ENCODE results near the gene ISOC2.
A peak's percentile ranks its signal among the peaks of the same experiment; 100 is the strongest.

The ISOC2 gene

GRCh38 chr19:55447421-55448174 is 13.8 kb downstream of the ISOC2 start:
- no peak overlapping the region for H3K4me3 ChIP-seq (ENCODE audit: low read length)
- peak; percentile 63 for DNase-seq (ENCODE audit: low read depth)
- TF ChIP-seq, protein P1, sequence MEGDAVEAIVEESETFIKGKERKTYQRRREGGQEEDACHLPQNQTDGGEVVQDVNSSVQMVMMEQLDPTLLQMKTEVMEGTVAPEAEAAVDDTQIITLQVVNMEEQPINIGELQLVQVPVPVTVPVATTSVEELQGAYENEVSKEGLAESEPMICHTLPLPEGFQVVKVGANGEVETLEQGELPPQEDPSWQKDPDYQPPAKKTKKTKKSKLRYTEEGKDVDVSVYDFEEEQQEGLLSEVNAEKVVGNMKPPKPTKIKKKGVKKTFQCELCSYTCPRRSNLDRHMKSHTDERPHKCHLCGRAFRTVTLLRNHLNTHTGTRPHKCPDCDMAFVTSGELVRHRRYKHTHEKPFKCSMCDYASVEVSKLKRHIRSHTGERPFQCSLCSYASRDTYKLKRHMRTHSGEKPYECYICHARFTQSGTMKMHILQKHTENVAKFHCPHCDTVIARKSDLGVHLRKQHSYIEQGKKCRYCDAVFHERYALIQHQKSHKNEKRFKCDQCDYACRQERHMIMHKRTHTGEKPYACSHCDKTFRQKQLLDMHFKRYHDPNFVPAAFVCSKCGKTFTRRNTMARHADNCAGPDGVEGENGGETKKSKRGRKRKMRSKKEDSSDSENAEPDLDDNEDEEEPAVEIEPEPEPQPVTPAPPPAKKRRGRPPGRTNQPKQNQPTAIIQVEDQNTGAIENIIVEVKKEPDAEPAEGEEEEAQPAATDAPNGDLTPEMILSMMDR (conservative IDR thresholded peaks at IDR 0.05; ENCODE audit: low read length) = peak; percentile 10

- DNase-seq (ENCODE audit: low read depth) = no peak
- no peak overlapping the region for H3K4me3 ChIP-seq (ENCODE audit: low read length)
- TF ChIP-seq, protein P1 (conservative IDR thresholded peaks at IDR 0.05; ENCODE audit: low read length) = no peak
These were observed 15.4 kb downstream of the ISOC2 start for GRCh38 chr19:55446060-55446459.

- no peak overlapping the region for H3K4me3 ChIP-seq (ENCODE audit: low read length)
- TF ChIP-seq, protein P1 (conservative IDR thresholded peaks at IDR 0.05; ENCODE audit: low read length) = no peak
- no peak for DNase-seq (ENCODE audit: low read depth)
These were observed 16.8 kb downstream of the ISOC2 start for GRCh38 chr19:55444646-55445045.

DNA sequence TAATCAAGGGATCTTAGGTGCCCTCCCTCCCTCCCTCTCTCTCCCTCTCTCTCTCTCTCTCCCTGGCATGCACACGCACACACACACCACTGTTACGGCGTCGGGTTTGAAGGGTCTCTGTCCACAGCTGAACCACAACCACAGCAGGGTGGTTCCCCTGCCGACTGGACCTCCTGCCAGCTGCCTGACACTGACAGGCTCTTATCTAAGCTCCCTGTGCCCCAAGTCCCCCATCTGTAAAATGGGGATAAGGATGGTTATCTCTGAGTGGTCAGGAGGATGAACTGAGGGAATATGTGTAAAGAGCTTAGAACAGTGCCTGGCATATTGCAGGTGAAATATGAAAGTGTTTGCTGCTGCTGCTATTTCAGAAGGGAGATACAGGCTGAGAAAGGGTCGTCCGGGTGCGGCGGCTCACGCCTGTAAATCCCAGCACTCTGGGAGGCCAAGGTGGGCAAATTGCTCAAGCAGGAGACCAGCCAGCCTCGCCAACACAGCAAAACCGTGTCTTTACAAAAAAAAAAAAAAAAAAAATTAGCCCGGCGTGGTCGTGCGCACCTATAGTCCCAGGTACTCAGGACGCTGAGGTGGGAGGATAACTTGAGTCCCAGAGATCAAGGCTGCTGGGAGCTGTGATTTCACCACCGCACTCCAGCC is 17.5 kb downstream of the ISOC2 start:
- TF ChIP-seq, protein P1 (conservative IDR thresholded peaks at IDR 0.05; ENCODE audit: low read length) = no peak
- no peak for DNase-seq (ENCODE audit: low read depth)
- no peak overlapping the region for H3K4me3 ChIP-seq (ENCODE audit: low read length)

DNA sequence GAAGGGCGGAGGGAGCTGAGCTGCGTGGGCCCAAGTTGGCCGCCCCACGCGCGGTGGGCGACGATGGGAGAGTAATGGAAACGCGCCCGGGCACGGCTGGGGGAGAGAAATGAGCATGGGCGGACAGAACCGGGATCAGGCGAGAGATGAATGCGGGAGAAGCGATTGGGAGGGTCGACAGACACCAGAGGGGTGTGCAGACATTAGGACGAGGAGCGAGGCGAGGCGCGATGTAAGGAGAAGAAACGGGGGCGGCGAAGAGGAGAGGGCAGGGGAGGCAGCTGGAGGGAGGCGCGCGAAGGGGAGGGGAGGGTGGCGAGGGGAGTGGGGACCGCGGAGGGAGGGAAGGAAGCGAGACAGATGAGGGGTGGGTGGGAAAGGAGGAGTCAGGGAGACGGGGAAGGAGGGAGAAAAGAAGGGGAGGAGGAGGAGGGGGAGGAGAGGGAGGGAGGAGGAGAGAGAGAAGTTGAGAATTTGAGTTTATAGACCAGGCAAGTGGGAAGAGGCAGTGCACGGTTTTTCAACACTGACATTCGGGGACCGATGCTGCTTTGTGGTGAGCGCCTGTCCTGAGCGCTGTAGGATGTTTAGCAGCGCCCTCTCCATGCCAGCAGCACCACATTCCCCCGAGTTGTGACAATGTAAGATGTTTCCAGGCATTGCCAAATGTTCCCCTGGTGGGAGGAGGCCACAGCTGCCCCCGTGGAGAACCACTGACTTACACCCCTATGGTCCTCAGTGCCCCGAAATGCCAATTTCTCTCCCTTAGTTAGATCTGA is 18.2 kb downstream of the ISOC2 start, which contains the start of gene SHISA7:
TSS of gene SHISA7 (minus strand) at position 256 of the 779 bp plus-strand sequence. CDS start 437 bp downstream, outside the sequence.
- no peak within 1 kb of the TSS for H3K4me3 ChIP-seq (ENCODE audit: low read length)
- DNase-seq (ENCODE audit: low read depth) = no peak
- TF ChIP-seq, protein P1 (conservative IDR thresholded peaks at IDR 0.05; ENCODE audit: low read length) = no peak

DNA sequence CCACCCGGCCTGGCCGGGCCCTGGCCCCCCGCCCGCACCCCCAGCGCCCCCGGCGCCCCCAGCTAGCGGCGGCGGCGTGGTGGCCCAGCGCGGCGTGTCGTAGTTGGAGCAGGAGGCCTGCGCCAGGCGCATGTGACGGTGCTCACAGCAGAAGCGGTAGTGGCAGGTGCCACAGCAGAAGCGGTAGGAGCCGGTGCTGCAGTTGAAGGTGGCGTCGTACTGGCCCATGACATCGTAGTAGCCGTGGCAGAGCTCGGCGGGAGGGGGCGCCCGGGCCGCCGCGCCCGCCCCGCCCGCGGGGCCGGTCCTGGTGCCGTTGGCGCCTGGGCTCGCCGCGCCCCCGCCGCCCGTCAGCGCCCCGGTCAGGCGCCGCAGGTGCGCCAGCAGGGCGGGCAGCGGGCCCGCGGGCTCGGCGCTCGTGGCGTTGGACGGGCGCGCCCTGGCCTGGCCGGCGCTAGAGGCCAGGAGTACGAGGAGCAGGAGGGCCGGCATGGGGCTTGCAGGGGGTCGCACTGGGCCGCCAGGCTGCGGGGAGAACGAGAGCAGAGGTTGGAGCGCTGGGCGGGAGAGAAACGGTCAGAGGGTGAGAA is 19.0 kb downstream of the ISOC2 start:
- DNase-seq (ENCODE audit: low read depth) = no peak
- H3K4me3 ChIP-seq (ENCODE audit: low read length) = no peak overlapping the region
- TF ChIP-seq, protein P1 (conservative IDR thresholded peaks at IDR 0.05; ENCODE audit: low read length) = no peak

Data from AG10803 (cell line).